ENCODE measurements around the gene PXMP2.

The PXMP2 gene

DNA sequence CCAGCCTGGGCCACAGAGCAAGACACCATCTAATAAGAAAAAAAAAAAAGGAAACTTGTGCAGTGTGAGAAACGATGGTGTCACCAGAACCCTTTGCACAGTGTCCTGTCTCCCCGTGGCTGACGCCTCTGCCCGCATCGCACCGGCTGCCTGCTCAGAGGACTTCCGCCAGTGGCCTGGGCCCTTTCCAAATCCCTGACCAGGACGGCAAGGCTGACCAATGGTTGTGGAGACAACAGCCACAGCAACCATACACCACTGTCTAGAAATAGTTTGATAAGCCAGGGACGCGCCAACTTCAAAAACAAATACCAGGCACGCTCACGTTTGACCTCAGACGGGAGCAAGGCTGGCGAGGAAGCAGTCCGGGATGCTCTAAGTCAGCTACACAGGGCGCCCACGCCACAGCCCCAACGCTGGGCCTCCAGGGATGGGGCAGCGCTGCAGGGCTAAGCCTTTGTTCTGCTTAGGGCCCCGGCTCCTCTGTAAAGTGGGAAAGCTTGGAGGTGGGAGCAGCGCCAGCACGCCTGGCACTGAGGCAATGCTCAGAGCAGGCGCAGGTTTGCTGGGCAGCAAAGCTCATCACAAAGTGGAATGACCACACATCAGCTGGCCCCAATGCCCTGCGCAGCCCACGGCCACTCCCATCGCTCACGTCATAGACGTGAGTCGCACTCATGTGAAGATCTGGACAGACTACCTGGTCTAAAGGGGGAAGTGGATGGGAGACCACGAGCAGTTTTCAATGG, 35.8 kb downstream of the PXMP2 start:
- no peak for DNase-seq (ENCODE audit: low read depth, low spot score)

DNA sequence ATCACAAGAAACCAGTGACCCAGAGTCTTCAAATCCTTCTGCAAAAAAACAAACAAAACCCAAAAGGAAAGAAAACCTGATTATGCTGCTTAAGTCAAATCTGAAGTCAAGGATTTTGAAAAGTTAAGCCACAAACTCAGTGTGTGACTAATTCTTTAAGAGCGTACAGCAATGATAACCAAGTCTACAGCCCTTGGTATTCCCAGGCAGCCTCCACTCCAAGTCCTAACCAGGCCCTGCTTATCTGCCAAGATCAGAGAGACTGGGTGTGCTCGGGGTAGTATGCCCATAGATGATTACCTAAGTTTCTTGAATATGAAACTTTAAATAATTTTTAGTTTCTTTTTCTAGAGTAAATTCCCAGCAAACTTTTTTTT, 36.4 kb downstream of the PXMP2 start:
- no peak for DNase-seq (ENCODE audit: low read depth, low spot score)

DNA sequence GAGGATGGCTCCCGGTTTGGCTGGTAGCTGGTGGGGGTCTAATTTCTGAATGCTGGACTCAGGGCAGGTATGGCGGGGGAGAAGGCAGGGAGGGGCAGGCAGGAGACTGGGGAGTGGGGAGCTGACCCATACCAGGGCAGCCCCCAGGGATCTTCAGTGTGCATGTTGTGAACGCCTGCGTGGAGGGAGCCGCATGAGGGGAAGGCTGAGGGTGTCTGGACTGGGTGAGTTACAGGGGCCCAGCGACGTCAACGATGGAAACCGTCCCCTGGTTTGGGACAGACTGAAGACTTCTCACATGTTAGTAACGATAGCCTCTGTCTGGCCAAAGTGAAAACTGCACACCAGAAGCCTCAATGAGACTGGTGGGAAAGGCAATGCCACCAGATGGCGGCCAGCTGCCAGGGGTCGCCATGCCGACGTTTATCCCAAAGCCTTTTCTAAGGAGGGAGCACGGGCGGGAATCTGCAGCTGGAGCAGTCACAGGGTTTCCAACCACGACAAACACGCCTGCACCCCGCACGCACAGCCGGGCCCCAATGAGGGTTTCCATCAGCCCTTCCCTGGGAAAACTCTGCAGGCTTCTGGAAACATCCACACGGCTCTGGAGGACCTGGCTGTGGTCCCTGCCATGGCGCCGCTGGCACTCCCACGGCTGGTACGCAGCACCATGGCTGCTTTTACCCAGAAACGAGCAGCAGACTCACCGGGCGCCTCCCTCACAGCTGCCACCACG, 37.3 kb downstream of the PXMP2 start:
- no peak for DNase-seq (ENCODE audit: low read depth, low spot score)

DNA sequence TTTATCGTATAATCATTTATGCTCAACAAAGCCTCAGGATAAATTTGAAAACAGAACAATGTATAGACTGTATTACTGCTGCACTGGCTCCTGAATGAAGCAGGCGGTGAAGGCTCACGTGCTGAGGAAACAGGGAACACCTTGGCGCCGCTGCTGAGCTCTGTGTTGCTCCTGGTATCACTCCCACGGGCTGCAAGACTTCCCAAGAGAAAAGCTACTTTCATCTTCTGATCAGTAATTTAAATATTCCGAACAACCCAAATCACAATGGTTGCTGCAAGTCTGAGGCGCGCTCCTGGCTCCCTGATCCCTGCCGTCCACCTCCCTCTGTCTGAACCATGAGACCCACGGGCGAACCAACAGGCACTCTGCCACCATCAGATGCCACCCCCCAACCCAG, 39.0 kb downstream of the PXMP2 start:
- no peak for DNase-seq (ENCODE audit: low read depth, low spot score)

DNA sequence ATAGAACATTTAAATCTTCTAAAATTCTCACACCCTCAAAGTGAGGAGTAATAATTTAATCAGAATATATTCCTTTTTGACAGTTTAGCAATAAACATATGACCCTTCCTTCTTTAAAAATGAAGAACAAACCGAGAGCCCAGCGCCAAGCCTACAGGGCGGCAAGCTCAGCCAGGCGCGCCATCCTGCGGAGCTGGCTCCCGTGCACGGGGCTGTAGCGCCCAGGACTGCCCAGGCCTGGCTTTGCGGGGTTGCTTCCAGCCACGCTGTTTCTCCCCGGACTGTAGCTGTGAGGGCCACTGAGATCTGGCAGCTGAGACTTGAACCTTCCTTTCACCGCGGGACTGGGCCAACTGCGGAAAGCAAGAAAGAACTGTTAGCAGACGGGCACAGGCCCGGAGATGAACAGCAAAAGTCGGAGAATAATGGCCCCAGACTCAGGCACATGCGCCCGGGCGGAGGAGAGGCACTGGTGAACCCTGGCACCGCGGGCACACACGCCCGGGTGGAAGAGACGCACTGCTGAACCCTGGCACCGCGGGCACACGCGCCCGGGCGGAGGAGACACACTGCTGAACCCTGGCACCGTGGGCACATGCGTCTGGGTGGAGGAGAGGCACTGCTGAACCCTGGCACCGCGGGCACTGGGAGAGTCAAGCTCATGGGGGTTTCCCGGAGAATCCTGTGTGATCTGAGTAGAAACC, 39.9 kb downstream of the PXMP2 start:
- no peak for DNase-seq (ENCODE audit: low read depth, low spot score)

DNA sequence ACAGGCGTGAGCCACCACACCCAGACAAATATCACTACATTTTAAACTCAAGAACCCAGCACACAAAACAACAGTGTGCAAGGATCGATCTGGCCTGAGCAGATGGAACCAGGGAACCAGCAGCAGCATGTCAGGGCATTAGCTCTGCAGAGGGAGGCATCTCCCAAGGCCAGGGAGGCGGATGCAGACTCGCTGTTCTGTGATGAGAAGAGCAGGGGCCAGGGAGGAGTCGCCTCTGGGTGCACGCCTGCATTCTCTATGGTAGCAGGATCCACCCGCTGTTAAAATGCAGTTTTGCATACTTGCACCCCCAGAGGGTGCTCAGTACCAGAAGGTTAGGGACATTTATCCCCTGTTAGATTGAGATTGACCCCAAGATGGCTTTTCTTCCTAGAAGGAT, 41.1 kb downstream of the PXMP2 start:
- DNase-seq (ENCODE audit: low read depth, low spot score) = no peak

DNA sequence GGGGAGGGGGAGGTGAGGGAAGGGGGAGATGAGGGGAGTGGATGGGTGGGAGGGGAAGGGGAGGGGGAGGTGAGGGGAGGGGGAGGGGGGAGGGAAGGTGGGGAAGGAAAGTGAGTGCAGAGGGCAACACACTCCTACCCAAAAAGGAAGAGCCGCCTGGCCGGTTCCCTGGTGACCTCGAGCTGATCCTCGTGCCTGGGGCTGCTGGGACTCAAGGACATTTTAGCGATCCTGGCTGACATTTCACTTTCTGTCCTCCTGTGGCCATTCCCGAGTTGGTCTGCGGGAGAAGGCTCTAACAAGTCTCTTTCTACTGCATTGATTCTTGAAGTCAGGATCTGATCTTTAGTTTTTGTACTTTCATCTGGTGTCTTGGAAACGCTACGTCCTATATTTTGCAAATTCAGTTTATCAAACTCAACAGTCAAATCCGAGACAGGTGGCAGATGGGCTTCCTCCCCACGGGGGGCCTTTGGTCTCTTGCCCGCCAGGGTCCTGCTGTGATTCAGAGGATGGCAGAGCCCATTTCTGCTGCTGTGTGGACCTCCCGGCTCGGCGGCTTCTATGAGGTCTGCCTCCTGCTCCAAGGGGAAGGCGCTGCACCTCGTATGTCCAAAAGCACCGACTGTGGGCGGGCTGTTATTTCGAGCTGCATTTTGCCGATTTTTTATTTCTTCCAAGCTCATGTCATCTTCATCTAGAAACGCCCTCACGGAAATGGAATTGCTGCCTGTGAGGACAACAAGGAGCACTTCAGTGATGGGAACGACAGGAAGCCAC, 42.3 kb downstream of the PXMP2 start:
- no peak for DNase-seq (ENCODE audit: low read depth, low spot score)

DNA sequence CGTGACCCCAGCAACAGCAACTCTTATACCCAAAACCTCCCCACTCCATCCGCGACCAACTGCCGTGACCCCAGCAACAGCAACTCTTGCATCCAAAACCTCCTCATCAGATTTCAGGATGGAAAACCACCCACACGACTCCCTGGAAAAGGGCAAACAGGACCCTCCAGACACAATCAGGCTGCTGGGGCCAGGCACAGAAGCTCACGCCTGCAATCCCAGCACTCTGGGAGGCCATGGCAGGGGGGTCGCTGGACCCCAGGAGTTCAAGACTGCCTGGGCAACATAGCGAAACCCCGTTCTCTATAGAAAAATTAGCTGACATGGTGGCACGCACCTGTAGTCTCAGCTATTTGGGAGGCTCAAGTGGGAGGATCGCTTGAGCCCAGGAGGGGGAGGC, 43.0 kb downstream of the PXMP2 start:
- no peak for DNase-seq (ENCODE audit: low read depth, low spot score)

DNA sequence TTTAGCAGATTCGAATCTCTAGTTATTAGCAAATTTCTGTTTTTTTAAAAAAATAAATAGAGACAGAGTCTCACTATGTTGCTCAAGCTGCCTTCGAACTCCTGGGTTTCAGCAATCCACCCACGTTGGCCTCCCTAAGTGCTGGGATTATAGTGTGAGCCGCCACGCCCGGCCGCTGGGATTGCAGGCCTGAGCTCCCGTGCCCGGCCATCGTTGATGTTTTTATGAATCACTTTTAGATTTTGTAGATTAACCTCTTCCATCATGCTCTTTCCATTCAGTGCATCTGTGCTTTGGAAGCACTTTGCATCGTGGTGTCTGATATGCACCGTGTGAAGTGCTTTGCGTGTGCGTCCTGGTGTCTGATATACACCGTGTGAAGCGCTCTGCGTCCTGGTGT, 44.2 kb downstream of the PXMP2 start:
- no peak for DNase-seq (ENCODE audit: low read depth, low spot score)

DNA sequence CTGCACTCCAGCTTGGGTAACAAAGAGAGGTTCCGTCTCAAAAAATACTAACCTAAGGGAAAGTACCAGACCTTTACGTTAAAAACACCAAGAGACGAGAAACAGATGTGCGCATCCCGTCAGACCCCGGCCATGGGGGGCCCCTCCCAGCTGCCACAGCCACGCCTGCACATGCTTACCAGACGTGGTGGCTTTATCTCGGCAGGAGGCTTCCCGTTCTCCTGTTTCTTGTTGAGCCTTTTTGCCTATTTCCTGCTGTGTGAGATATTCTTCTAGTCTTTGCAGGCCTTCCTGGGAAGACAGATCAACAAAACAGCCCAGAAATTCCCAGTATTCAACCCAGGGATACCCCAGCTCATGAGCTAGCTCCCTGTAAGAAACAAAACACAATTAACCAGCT, 46.8 kb downstream of the PXMP2 start:
- no peak for DNase-seq (ENCODE audit: low read depth, low spot score)

DNA sequence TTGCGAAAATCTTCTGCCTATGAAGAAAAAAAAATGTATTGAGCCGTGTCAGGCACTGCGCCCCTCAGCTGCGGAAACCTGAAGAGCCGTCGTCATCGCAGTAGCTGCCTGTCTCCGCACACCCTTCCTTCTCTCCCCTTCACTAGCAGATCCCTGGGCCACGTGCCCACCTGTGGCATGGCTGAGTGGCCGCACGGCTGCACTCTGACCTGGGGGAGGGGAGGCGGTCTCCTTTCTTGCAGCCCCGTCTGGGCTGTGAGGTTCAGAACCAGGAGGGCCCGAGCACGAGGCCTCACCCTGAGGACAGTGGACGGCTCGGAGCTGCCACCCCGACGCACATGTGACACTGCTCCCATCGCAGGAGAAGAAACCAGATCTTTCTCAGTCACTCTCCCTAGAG, 48.1 kb downstream of the PXMP2 start:
- no peak for DNase-seq (ENCODE audit: low read depth, low spot score)

DNA sequence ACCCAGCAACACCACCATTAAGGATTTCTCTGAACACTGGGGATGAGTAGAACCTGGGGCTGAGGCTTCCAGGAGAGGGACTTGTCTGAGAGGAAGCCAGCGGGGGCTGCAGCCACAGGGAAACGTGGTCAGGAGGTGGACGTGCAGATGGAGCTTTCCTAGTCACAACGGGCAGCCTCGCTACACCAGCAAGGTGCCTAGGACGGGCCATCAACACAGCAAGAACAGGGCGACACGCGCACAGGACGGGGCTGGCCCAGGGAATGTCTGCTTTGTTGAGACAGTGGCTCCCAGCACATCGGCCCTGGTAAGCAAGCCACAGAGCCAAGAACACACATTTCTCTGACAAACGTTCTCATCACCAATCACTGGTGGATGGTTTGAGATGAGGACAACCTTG, 49.0 kb downstream of the PXMP2 start:
- DNase-seq (ENCODE audit: low read depth, low spot score) = no peak

DNA sequence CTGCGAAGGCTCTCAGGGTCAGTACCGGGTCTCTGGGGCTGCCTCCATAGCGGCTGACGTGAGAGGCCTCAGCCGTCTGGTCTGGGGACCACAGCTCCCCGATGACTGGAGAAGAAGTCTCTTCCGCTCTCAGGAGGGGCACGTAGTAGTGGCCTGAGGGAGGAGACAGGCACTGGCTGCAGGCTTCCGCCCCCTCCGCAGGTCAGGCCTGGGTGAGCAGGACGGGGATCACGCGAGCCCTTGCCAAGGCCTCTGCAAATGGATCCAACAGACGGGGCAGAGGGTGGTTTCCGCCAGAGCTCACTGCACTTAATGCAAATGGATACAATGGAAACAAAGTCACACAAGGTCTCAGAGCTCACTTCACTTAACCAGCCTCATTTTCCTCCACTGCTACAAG, 49.5 kb downstream of the PXMP2 start:
- no peak for DNase-seq (ENCODE audit: low read depth, low spot score)

DNA sequence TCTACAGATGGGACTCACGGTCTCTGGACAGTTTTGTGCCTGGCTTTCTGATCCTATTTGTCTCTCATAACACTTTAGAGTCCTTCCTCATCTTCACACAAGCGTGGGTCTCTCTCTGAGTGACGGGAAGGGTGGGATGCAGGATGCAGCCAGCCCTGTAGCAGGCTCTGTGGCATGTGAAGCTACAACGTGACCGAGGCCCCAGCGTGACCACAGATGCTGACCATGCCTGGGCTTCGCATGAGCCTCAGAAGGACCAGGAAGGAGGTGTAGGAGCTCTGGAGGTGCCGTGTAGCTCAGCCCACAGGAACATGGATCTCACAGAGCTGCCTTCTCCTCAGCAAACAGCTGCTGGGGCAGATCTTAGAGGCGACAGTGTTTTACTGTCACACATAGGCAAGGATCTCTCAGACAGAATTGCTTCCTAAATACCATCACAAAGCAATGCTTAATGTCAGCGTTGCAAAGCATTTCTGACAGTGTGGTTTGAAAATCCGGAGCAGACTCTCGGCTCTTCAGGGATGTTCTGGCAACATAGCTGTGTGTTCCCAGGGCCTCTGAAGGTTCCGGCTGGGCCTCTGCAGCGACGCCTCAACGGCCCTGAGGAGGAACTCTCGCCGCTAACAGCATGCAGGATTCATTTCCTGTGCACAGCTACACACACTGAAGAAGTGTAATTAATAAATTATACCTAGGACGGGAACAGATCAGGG, 52.4 kb downstream of the PXMP2 start:
- no peak for DNase-seq (ENCODE audit: low read depth, low spot score)

DNA sequence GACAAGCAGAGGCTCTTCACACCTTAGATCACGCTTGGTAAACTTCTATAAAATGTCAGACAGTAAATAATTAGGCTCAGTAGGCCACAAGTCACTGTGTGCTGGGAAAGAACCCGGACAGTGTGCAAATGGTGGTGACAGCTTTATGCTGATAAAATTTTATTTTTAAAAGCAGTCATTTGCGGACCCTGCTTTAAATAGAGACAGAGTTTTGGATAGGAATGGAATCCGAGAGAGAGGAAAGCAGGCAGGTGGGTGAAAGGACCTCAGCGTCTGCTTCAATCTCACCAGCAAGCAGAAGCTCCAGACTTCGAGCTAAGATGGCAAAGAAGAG, 52.9 kb downstream of the PXMP2 start:
- no peak for DNase-seq (ENCODE audit: low read depth, low spot score)

DNA sequence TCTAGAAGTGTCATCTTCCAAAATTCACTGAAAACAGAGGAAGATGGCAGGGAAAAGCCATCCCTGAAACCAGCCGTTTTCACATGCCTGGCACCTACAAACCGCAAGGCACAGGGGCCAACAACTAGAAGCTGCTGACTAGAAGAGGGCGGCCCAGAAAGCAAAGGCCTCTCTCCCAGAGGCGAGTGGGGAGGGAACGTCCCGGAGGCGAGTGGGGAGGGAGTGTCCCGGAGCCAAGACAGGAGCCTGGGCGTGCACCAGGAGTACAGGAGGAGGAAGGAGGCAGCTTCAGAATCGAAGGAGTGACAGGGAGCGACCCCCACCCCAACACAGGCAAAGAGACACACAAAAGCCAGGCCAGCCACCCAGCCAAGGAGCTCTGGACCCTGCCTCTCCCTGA, 53.3 kb downstream of the PXMP2 start:
- DNase-seq (ENCODE audit: low read depth, low spot score) = no peak

DNA sequence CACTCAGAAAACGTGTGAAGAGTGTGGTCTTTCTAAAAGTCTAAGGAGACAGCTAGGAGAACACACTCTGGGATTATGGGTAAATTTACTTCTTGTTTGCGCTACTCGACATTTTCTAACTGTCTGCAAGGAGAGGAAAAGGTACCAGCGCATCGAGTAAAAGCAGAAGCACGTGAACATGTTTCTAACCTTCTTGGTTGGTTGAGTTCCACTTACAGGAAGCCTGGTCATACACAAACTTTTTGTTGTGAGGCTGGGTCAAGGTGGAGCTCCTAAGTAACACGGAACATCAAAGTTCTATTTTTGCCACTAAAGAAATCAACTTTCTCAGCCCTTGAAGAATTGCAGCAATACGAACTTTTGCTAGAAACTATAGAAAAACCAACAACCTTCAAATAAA, 54.2 kb downstream of the PXMP2 start:
- DNase-seq (ENCODE audit: low read depth, low spot score) = no peak

DNA sequence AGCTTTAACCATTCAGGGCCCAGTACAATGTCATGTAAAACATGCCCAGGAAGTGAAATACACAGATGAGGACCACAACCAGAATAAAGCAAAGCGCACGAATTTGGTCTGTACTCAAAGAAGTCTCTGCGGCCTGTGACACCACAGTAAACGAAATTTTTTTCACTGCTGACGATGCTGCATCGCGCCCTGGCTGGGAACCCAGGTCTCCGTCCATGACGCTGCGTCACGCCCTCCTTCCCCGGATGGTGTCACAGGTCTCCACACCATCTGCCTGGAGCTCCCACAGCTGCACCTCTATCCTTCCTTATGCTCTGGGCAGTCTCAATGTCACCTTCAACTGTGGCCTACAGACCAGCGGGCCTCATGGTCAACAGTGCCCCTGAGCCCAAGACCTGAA, 56.4 kb downstream of the PXMP2 start:
- no peak for DNase-seq (ENCODE audit: low read depth, low spot score)

DNA sequence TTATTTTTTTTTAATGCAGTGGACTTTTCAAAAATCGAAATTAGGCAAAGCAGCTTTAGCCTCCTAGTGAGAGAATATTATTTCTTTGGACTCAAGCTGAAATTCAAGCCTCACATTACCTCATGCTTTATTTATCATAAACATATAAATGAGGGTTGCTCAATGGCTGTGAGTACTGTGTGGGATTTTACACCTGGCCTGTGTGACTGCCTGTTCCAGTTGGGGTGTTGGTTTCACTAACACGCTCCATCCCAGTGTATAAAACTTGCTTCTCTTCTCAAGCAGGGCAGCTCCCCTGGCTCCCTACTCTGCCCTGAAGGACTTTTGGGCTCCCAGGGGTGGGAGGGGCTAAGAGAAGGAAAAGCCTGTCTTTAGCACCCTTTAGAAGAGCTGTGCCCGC, 59.2 kb downstream of the PXMP2 start:
- no peak for DNase-seq (ENCODE audit: low read depth, low spot score)

DNA sequence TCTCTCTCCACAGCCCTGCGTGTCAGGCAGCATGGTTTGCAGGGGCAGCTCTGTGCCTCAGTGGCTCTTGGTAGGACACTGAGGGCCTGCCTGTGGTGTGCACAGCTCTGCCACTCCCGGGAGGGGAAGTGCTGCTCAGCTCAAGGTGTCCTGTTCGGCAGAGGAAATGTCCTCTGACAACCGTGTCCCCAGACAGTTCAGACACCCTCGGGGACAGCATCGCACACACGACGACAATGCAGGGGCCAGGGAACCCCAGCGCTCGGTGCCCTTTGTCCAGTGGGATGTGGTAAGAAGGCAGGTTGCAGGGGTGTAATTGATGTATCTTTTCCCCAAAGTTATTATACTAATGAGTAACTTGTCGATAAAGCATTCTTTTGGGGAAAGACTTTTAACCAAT, 60.0 kb downstream of the PXMP2 start:
- no peak for DNase-seq (ENCODE audit: low read depth, low spot score)

DNA sequence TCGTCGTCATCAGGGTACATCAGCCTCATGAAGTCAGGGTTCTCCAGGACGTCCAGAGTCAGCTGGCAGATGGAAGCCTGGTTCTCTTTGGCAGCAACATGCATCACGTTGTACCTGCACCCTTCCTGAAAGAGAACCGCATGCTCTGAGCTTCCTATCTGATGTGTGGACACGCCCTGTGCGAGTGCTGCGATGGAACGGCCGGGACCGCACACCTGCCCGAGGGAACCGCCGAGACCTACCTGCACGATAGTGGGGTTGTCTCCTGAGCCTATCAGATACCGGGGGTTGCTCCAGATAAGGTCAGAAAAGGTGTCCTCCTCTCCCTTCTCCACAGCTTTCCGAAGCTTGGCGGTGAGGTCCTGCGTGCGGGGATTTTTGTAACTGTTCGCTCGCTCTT, 60.5 kb downstream of the PXMP2 start:
- no peak for DNase-seq (ENCODE audit: low read depth, low spot score)

DNA sequence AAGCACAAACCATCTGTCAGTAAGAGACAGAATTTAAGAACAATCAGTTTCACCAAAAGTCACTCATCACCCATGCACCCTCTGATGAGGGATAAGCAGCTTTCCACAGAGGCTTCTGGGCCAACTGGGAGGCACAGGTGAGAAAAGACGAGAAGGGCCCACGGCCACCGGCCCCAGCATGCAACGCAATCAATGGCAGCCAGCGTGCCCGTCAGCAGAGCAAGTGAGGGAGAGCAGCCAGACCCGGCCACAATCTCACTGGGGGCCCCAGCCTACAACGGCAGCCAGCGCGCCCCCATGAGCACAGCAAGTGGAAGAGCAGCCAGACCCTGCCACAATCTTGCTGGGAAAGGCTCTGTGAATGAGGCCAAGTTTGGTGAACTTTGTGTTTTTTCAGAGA, 60.9 kb downstream of the PXMP2 start:
- DNase-seq (ENCODE audit: low read depth, low spot score) = no peak

Measured in activated naive CD8-positive, alpha-beta T cell treated with anti-CD3 and anti-CD28 coated beads, Interleukin-2, amount 50 U/mL, for 16 hours (primary cell).